ENCODE measurements around the gene CHRNB1.
A peak's percentile ranks its signal among the peaks of the same experiment; 100 is the strongest.

Gene CHRNB1

DNA sequence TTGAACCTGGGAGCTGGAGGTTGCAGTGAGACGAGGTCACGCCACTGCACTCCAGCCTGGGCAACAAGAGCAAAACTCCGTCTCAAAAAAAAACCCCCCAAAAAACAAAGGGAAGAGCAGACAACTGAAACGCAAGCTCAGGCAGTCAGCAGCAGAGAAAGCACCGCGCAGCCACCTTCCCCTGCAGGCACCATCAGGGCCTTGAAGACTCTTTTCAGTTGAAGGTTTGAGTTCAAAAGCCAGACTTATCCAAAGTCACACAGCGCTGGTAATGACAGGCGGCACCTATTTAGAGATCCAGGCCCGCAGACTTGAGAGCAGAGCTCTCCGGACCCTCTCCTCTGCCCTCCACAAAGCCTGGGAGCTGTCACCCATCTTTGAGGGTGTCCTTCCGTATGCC is 23.4 kb downstream of the CHRNB1 start:
- CTCF ChIA-PET: interaction anchor here (0.5 to 1.4 kb wide), 2 partner anchors 34 to 61 kb away, joined by 3 read pairs; no protein-coding TSS in a partner anchor

GRCh38 chr17:7468804-7469389 is 24.0 kb downstream of the CHRNB1 start:
- Histone ChIP-seq H3K36me3 (ENCODE audit: control insufficient read depth in 2 of 2, insufficient read depth in 1 of 2, low read length in 2 of 2) (peaks cover 0 to 24% of the 10 kb centered on the region in 2 experiments; a peak in 2 of 3 replicates), H3K4me1 (ENCODE audit: control insufficient read depth, insufficient read depth, low read length) (peaks cover 6% of the 10 kb centered on the region), H3K4me3 (ENCODE audit: low read depth, low read length) (no peak overlapping the region), H3K27ac (ENCODE audit: extremely low read depth, low read depth, low read length) (peak overlapping the region; percentile 31; the same call in 1 of the 2 replicates), H3K9me3 (ENCODE audit: control insufficient read depth, insufficient read depth, low read depth, low read length) (no peaks in the 10 kb centered on the region)
- ChIA-PET POLR2A (interaction anchor here (0.7 kb wide), 1 partner anchor 45 kb away, joined by 3 read pairs; no protein-coding TSS in a partner anchor), CTCF (interaction anchor here (0.5 to 0.9 kb wide), 2 partner anchors 62 to 89 kb away, joined by 3 read pairs; no protein-coding TSS in a partner anchor)
- TF ChIP-seq ZNF426 (tag by site-specific recombination; IDR thresholded peaks at IDR 0.05): no peak
- TF ChIP-seq IKZF3 (tag by site-specific recombination; IDR thresholded peaks at IDR 0.05): peak; percentile 58; the same call in 1 of the 2 replicates
- TF ChIP-seq ZNF335 (tag by site-specific recombination; conservative IDR thresholded peaks at IDR 0.05): peak; percentile 76
- TF ChIP-seq ZNF121 (tag by site-specific recombination; IDR thresholded peaks at IDR 0.05): no peak
- TF ChIP-seq ZNF37A (tag by site-specific recombination; IDR thresholded peaks at IDR 0.05): no peak
- TF ChIP-seq ZNF2 (tag by site-specific recombination; IDR thresholded peaks at IDR 0.05): no peak
- TF ChIP-seq ZNF560 (tag by site-specific recombination; IDR thresholded peaks at IDR 0.05; ENCODE audit: borderline replicate concordance): no peak
- no peak for TF ChIP-seq ZNF670 (tag by site-specific recombination; IDR thresholded peaks at IDR 0.05; ENCODE audit: low read depth)
- TF ChIP-seq ZNF747 (tag by site-specific recombination; IDR thresholded peaks at IDR 0.05): no peak
- no peak for TF ChIP-seq ZNF404 (tag by site-specific recombination; IDR thresholded peaks at IDR 0.05)
- TF ChIP-seq ZNF639 (tag by site-specific recombination; IDR thresholded peaks at IDR 0.05): no peak
- TF ChIP-seq ZNF768 (tag by site-specific recombination; IDR thresholded peaks at IDR 0.05): no peak
- TF ChIP-seq TCF7L2 (IDR thresholded peaks at IDR 0.05; ENCODE audit: borderline replicate concordance, low read depth, low read length): no peak
- no peak for TF ChIP-seq ZNF157 (tag by site-specific recombination; IDR thresholded peaks at IDR 0.05)
- no peak for TF ChIP-seq KLF1 (tag by site-specific recombination; IDR thresholded peaks at IDR 0.05)
- TF ChIP-seq, protein P1, sequence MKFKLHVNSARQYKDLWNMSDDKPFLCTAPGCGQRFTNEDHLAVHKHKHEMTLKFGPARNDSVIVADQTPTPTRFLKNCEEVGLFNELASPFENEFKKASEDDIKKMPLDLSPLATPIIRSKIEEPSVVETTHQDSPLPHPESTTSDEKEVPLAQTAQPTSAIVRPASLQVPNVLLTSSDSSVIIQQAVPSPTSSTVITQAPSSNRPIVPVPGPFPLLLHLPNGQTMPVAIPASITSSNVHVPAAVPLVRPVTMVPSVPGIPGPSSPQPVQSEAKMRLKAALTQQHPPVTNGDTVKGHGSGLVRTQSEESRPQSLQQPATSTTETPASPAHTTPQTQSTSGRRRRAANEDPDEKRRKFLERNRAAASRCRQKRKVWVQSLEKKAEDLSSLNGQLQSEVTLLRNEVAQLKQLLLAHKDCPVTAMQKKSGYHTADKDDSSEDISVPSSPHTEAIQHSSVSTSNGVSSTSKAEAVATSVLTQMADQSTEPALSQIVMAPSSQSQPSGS (tag by site-specific recombination; IDR thresholded peaks at IDR 0.05; ENCODE audit: low read depth): peak; percentile 68
- peak; percentile 76 for TF ChIP-seq OSR2 (tag by site-specific recombination; IDR thresholded peaks at IDR 0.05)

More for the DNA sequence above, 23.4 kb downstream of the CHRNB1 start:
- Histone ChIP-seq H3K4me3 (ENCODE audit: low read depth, low read length) (no peak overlapping the region), H3K36me3 (ENCODE audit: control insufficient read depth in 2 of 2, insufficient read depth in 1 of 2, low read length in 2 of 2) (peaks cover 0 to 31% of the 10 kb centered on the region in 2 experiments; a peak in 2 of 3 replicates), H3K4me1 (ENCODE audit: control insufficient read depth, insufficient read depth, low read length) (peaks cover 6% of the 10 kb centered on the region), H3K27ac (ENCODE audit: extremely low read depth, low read depth, low read length) (peak overlapping the region; percentile 31; the same call in 1 of the 2 replicates), H3K9me3 (ENCODE audit: control insufficient read depth, insufficient read depth, low read depth, low read length) (no peaks in the 10 kb centered on the region)
- POLR2A ChIA-PET: interaction anchor here (0.6 to 0.7 kb wide), 2 partner anchors 46 to 68 kb away, joined by 3 to 6 read pairs; no protein-coding TSS in a partner anchor
- TF ChIP-seq ZNF580 (tag by site-specific recombination; IDR thresholded peaks at IDR 0.05) (no peak), ZNF239 (tag by site-specific recombination; IDR thresholded peaks at IDR 0.05) (peak; percentile 94), ZNF221 (tag by site-specific recombination; IDR thresholded peaks at IDR 0.05; ENCODE audit: borderline replicate concordance) (no peak)
